K562 (cell line): ENCODE measurements around the gene ACSL6. TPM values are rescaled to one million over a fixed set of nuclear protein-coding genes. Genes with fewer than 3 reads are reported as not detected.

Experiments
- ATAC-seq: fragments of 200-7000 bp; cut with Tn5 transposase; 3 replicates; pipeline ENCODE4 v1.9.1; 2020; ENCODE audit warnings: moderate library complexity
- BruUV-seq: library from RNA; stranded (reverse); fragments of 400-500 nt; replicated peaks from 2 replicates; lab custom pipeline; 2021; lab: Mats Ljungman, UMichigan
- CTCF ChIA-PET: fragments of 300-600 bp; formaldehyde crosslinking; extraction: SDS; loops from one replicate; lab custom pipeline; 2021; ENCODE audit warnings: low intra/inter-chr PET ratio; lab: Yijun Ruan, JAX
- POLR2A ChIA-PET: fragments of 300-600, 350-650 bp; sonication (Branson Sonifier 250); formaldehyde crosslinking; extraction: SDS; loops from one replicate; lab custom pipeline; 2021; ENCODE audit warnings: antibody characterized with exemption, inconsistent platforms; lab: Yijun Ruan, JAX
- DNase-seq, 4 experiments: peaks; one replicate each; pipeline versions ENCODE4 v3.0.0 to v3.0.0-alpha.2; 2011 to 2018; ENCODE audit warnings: low spot score in 3 of 4, mixed read lengths in 3 of 4; ENCODE audit errors: extremely low read depth in 1 of 4
- FAIRE-seq: peaks from 2 replicates; lab custom pipeline; 2011; peaks lifted over from hg19 to GRCh38; lab: Jason Lieb, UNC
- H2AFZ ChIP-seq: 2 replicates; pipeline ENCODE4 v1.6.0; 2011; ENCODE audit warnings: low read depth, low read length, control low read depth, inconsistent platforms
- H3K27ac ChIP-seq: fragments of 200-600 bp; 3 replicates; pipeline ENCODE4 v1.8.0; 2011; ENCODE audit warnings: low read depth, mild to moderate bottlenecking, control low read depth, inconsistent platforms, low read length, moderate library complexity, mixed read lengths; ENCODE audit errors: extremely low read depth
- H3K27me3 ChIP-seq, 2 experiments: fragments of 300-600 bp in 1 of 2; 2 replicates in 1 of 2; 3 replicates in 1 of 2; pipeline versions ENCODE4 v1.6.0 to v1.8.0; 2011; ENCODE audit warnings: inconsistent platforms in 2 of 2, low read length in 2 of 2, mild to moderate bottlenecking in 1 of 2, mixed read lengths in 1 of 2, moderate library complexity in 1 of 2; ENCODE audit not compliant: control insufficient read depth in 2 of 2, insufficient read depth in 2 of 2
- H3K36me3 ChIP-seq: fragments of 300-600 bp; 3 replicates; pipeline ENCODE4 v1.8.0; 2011; ENCODE audit warnings: mild to moderate bottlenecking, low read length, inconsistent platforms; ENCODE audit not compliant: control insufficient read depth, insufficient read depth
- H3K4me1 ChIP-seq, 2 experiments: fragments of 200-600 bp in 1 of 2; replicated peaks in 1 of 2; 2 replicates in 1 of 2; 3 replicates in 1 of 2; pipeline versions ENCODE4 v1.5.1 to v1.8.0; 2011; ENCODE audit warnings: inconsistent platforms in 2 of 2, low read length in 2 of 2, mild to moderate bottlenecking in 1 of 2, mixed read lengths in 1 of 2, moderate library complexity in 1 of 2; ENCODE audit not compliant: control insufficient read depth in 2 of 2, insufficient read depth in 2 of 2
- H3K4me2 ChIP-seq: 2 replicates; pipeline ENCODE4 v1.6.1; 2011; ENCODE audit warnings: low read length, control low read depth, inconsistent platforms, mixed read lengths; ENCODE audit not compliant: insufficient read depth
- H3K4me3 ChIP-seq: fragments of 200-600 bp; sonication (generic), shearing (Covaris generic); 2 replicates; pipeline ENCODE4 v1.5.1; 2016; ENCODE audit warnings: control low read depth, inconsistent platforms
- H3K79me2 ChIP-seq: fragments of 200-600 bp; 3 replicates; pipeline ENCODE4 v1.8.0; 2011; ENCODE audit warnings: low read length, inconsistent platforms; ENCODE audit not compliant: control insufficient read depth, insufficient read depth
- H3K9ac ChIP-seq, 2 experiments: 2 replicates each; pipeline versions ENCODE4 v1.6.0 to v1.6.1; 2011; ENCODE audit warnings: low read depth in 2 of 2, low read length in 2 of 2, control low read depth in 1 of 2, inconsistent platforms in 1 of 2, mild to moderate bottlenecking in 1 of 2, mixed read lengths in 1 of 2; ENCODE audit not compliant: insufficient read depth in 1 of 2
- H3K9me1 ChIP-seq: one replicate; pipeline ENCODE4 v1.6.0; 2011; ENCODE audit warnings: inconsistent platforms, mild to moderate bottlenecking, low read length, moderate library complexity; ENCODE audit not compliant: control insufficient read depth, insufficient read depth
- H3K9me3 ChIP-seq: replicated peaks from 2 replicates; pipeline ENCODE4 v1.5.1; 2011; ENCODE audit warnings: low read depth, low read length, inconsistent platforms; ENCODE audit not compliant: control insufficient read depth, insufficient read depth
- H4K20me1 ChIP-seq: replicated peaks from 2 replicates; pipeline ENCODE4 v1.6.1; 2011; ENCODE audit warnings: low read length, inconsistent platforms, mixed read lengths; ENCODE audit not compliant: control insufficient read depth, insufficient read depth
- CBFB ChIP-seq: sonication (generic); formaldehyde crosslinking; IDR thresholded peaks from 2 replicates; pipeline ENCODE4 v1.4.0; 2020; ENCODE audit warnings: mild to moderate bottlenecking, missing genetic modification reagents
- CBX8 ChIP-seq: fragments of 200-600 bp; sonication (generic); IDR thresholded peaks from 2 replicates; pipeline ENCODE4 v1.6.1; 2012; ENCODE audit warnings: borderline replicate concordance, mixed run types, low read depth, mild to moderate bottlenecking, moderate library complexity, mixed read lengths, low read length, control low read depth, inconsistent platforms; ENCODE audit not compliant: poor library complexity, severe bottlenecking; ENCODE audit errors: extremely low read depth
- CHD7 ChIP-seq: fragments of 200-600 bp; sonication (generic); IDR thresholded peaks from one replicate; pipeline ENCODE4 v1.6.1; 2012; ENCODE audit warnings: mild to moderate bottlenecking, low read depth, low read length, inconsistent platforms
- E2F1 ChIP-seq: sonication (generic); formaldehyde crosslinking; IDR thresholded peaks from 2 replicates; pipeline ENCODE4 v1.8.1; 2023; ENCODE audit warnings: mild to moderate bottlenecking, missing genetic modification reagents, moderate library complexity
- ESRRA ChIP-seq: fragments of 450-650 bp; IDR thresholded peaks from 2 replicates; pipeline ENCODE4 v1.6.1; 2014; ENCODE audit warnings: low read depth, mild to moderate bottlenecking, moderate library complexity, borderline replicate concordance
- PCBP2 ChIP-seq: fragments of 200-400 bp; formaldehyde crosslinking; IDR thresholded peaks from 2 replicates; pipeline ENCODE4 v1.6.1; 2018; ENCODE audit warnings: low read length, low read depth, mild to moderate bottlenecking, moderate library complexity; ENCODE audit not compliant: poor library complexity, severe bottlenecking
- SMC3 ChIP-seq: conservative IDR thresholded peaks from 2 replicates; pipeline ENCODE4 v1.6.1; 2011; ENCODE audit warnings: low read depth, low read length, improper control_type of control experiment; ENCODE audit not compliant: insufficient read depth
- TCF7L2 ChIP-seq: fragments of 150-350 bp; IDR thresholded peaks from 2 replicates; pipeline ENCODE4 v1.6.1; 2016; ENCODE audit warnings: low read depth, mild to moderate bottlenecking, low read length, moderate library complexity
- XRCC3 ChIP-seq: fragments of 450-650 bp; IDR thresholded peaks from 2 replicates; pipeline ENCODE4 v1.6.1; 2017; ENCODE audit warnings: mild to moderate bottlenecking, moderate library complexity
- ZFP36 ChIP-seq: fragments of 150-350 bp; IDR thresholded peaks from 2 replicates; pipeline ENCODE4 v1.6.1; 2018; ENCODE audit warnings: low read length, low read depth; ENCODE audit not compliant: partially characterized antibody
- WGBS: fragments of 100-300 bp; shearing (Covaris generic); methylation state at CpG from one replicate; pipeline ENCODE4 v1.1.6; 2016; ENCODE audit warnings: low coverage, mixed read lengths; ENCODE audit not compliant: insufficient coverage; ENCODE audit errors: missing lambda C conversion rate; 5-methylcytosine and 5-hydroxymethylcytosine counted together
- in situ Hi-C: fragments of 300-500 bp; cut with MboI; formaldehyde crosslinking; loops from 4 replicates; pipeline ENCODE4 v1.15.0; 2018; ENCODE audit warnings: inconsistent platforms, mixed read lengths
- intact Hi-C: fragments of 100-400 bp; cut with micrococcal nuclease; formaldehyde crosslinking; loops from 2 replicates; pipeline ENCODE4 v1.14.2; 2022
- polyA plus RNA-seq, 8 experiments: library from polyadenylated mRNA; depleted of rRNA in 4 of 8; stranded (reverse) in 5 of 8; unstranded in 3 of 8; fragments of >200 nt; fragmentation: Nextera tagmentation in 2 of 8; fragmentation: Illumina TruSeq in 1 of 8; extraction: Ambion mirVana in 2 of 8; extraction: Trizol in 1 of 8; gene quantifications; 2 replicates each; pipeline versions ENCODE4 v1.2.1 to v1.2.3, GENCODE V29; 2011 to 2014; ENCODE audit warnings: inconsistent platforms in 1 of 8, missing spikeins in 1 of 8
- total RNA-seq, 7 experiments: library from RNA; depleted of rRNA in 6 of 7; stranded (reverse); fragments of >200 nt in 6 of 7; fragmentation: Illumina TruSeq in 2 of 7; extraction: Trizol in 2 of 7; gene quantifications; 2 replicates each; pipeline versions ENCODE4 v1.2.1 to v1.2.3, GENCODE V29; 2011 to 2021; ENCODE audit warnings: low replicate concordance in 1 of 7

Gene ACSL6
- total and polyA plus RNA-seq, 9 of the 15 experiments (the other 6 are each of a cell fraction or from before 2014, with no cell fraction given): 0.50 to 1.5 (median 0.69) TPM

GRCh38 chr5:131916481-131916880 lies 95.0 kb downstream of the ACSL6 start:
- H3K27ac ChIP-seq: no peak overlapping the region
- POLR2A ChIA-PET: no interaction called here
- H3K9me3 ChIP-seq: no peaks in the 10 kb centered on the region
- no peaks in the 10 kb centered on the region for H3K36me3 ChIP-seq
- CTCF ChIA-PET: no interaction called here
- FAIRE-seq: no peak
- H3K27me3 ChIP-seq: peaks cover 0 to 2% of the 10 kb centered on the region in 2 experiments; a peak in 1 of 5 replicates
- H4K20me1 ChIP-seq: no peaks in the 10 kb centered on the region
- no peak overlapping the region for H3K4me2 ChIP-seq
- H2AFZ ChIP-seq: no peak overlapping the region
- in situ Hi-C loops: no loop called here
- WGBS: 0% methylated on average over 2 of the region's 2 CpGs
- no TSS peak for BruUV-seq
- H3K79me2 ChIP-seq: no peaks in the 10 kb centered on the region
- H3K4me3 ChIP-seq: no peak overlapping the region
- intact Hi-C loops: no loop called here
- ATAC-seq: no peak
- DNase-seq: no peak
- H3K9ac ChIP-seq: no peak overlapping the region
- no peaks in the 10 kb centered on the region for H3K4me1 ChIP-seq
- no peaks in the 10 kb centered on the region for H3K9me1 ChIP-seq
- TF ChIP-seq CBX8 (peak; percentile 97), SMC3 (no peak), XRCC3 (no peak), CBFB (CRISPR knock-in tag) (no peak), ESRRA (no peak), TCF7L2 (no peak), ZFP36 (peak; percentile 7), E2F1 (CRISPR knock-in tag) (no peak), PCBP2 (no peak), CHD7 (no peak)
